Stimulated activated CD4-positive, alpha-beta T cell treated with anti-CD3 and anti-CD28 coated beads, Interleukin-12 subunit alpha, Interleukin-12 subunit beta, amount 100 ng/mL, for 4 hours (primary cell): ENCODE measurements around the gene TAGAP.
"Not testable (repeated sequence)": the region's sequence is repeated elsewhere in the genome, so short reads cannot be mapped to it uniquely, and the experiment has no call there.

ENCODE experiments used
- DNase-seq: peaks from one replicate; pipeline ENCODE4 v3.0.0-alpha.2; 2020

TAGAP gene

GRCh38 chr6:159043947-159044346 lies 844 bp downstream of the TAGAP start:
- no peak for DNase-seq

DNA sequence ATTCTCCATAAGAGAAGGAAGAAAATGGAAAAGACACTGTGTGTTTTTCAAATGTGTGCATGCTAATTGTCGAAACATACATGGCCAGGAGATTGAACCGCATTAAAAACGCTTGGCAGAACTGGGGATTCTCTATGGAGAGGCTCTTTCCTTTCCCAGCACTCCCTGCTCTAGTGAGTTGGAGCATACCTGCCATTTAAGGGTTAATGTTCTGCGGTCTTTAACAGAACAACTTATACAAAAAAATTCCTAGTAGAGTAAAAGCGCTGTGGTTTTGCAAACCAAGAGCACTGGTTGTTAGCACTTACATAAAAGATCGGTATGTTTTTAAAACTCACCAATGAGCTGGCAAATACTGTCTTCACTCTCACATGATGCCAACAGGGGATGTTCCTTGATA lies 1.5 kb downstream of the TAGAP start:
- DNase-seq = no peak

DNA sequence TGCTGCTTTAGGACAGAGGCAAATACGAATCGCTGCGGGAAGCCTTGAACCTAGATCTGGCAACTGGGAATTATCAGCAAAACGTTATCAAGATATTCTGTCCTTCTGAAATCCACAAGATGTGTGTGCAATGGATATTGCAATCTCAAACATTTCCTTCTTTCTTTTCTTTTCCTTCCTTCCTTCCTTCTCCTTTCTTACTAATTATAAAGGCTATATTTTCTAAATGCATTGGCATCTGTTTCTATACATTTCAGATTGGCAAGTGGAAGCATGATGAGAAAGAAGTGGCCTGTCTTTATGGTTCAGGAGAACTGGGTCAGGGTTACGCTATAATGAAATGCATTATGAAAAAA lies 2.0 kb downstream of the TAGAP start:
- no peak for DNase-seq

GRCh38 chr6:159042003-159042825 lies 2.6 kb downstream of the TAGAP start:
- peak; percentile 53 for DNase-seq

- DNase-seq = no peak
Measured at GRCh38 chr6:159041181-159041580, 3.6 kb downstream of the TAGAP start.

DNA sequence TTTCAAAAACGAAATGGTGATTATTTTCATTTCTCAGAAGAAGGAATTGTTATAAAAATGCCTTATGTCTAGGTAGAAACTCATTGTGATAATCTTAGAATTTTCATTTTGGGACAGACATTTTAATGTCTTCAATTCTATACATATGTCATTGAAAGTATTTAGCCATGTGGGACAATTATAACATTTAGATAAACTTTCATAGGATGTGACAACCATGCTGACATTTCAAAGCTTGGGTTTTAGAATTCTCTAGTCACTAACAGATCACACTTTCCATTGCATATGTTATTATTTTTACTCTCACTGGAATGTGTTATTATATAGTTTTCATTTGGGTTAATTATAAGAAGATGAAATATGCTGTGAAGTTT lies 4.9 kb downstream of the TAGAP start:
- no peak for DNase-seq

- DNase-seq = no peak
Measured at GRCh38 chr6:159038914-159039884, 5.6 kb downstream of the TAGAP start.

DNA sequence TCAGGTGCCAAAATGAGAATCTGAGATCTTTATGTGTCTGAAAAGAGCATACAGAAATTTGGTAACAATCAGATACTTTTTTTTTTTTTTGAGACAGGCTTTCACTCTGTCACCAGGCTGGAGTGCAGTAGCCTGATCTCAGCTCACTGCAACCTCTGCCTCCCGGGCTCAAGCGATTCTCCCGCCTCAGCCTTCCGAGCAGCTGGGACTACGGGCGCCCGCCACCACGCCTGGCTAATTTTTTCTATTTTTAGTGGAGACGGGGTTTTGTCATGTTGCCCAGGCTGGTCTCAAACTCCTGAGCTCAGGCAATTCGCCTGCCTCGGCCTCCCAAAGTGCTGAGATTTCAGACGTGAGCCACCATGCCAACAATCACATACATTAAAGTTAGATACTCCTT lies 6.5 kb downstream of the TAGAP start:
- DNase-seq = not testable (repeated sequence)

DNA sequence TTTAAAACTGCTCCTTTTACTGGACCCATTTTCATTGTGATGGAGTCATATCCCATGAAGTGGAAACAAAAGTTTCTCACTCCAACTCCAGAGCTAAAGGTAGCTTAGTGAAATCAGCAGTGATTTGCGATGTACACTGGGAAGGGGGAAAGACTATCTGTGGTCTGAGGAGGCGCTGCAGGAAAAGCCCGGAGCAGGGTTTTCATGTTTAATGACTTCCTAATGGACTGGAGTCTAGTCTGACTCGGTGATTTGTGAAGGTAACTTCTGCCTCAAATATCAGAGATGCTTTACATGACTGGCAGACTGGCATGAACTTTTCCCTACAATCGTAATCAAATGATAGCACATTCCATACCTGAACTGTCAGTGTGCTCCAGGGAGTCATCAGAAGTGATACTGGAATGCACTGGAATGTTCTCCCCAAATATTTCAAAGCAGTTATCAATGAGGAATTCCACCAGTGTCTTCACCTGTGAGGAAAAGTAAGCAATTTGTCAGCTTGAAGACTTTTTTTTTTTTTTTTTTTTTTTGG lies 7.0 kb downstream of the TAGAP start:
- no peak for DNase-seq

GRCh38 chr6:159036673-159037072 lies 8.1 kb downstream of the TAGAP start:
- no peak for DNase-seq

GRCh38 chr6:159035891-159036290 lies 8.9 kb downstream of the TAGAP start:
- DNase-seq = no peak

GRCh38 chr6:159033160-159034049 lies 11.4 kb downstream of the TAGAP start:
- no peak for DNase-seq

GRCh38 chr6:159031846-159032245 lies 12.9 kb downstream of the TAGAP start:
- no peak for DNase-seq

- DNase-seq = no peak
Measured at GRCh38 chr6:159030168-159030567, 14.6 kb downstream of the TAGAP start.

GRCh38 chr6:159025224-159025623 lies 19.6 kb downstream of the TAGAP start:
- not testable (repeated sequence) for DNase-seq

DNA sequence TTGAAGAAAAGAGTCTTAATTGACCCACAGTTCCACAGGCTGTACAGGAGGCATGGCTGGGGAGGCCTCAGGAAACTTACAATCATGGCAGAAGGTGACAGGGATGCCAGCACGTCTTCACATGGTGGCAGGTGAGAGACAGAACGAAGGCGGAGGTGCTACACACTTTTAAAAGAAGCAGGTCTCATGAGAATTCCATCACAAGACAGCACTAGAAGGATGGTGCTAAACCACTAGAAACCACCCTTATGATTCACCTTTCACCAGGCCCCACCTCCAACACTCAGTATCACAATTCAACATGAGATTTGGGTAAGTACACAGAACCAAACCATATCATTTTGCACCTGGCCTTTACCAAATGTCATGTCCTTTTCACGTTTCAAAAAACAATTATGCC lies 20.9 kb downstream of the TAGAP start:
- no peak for DNase-seq

DNA sequence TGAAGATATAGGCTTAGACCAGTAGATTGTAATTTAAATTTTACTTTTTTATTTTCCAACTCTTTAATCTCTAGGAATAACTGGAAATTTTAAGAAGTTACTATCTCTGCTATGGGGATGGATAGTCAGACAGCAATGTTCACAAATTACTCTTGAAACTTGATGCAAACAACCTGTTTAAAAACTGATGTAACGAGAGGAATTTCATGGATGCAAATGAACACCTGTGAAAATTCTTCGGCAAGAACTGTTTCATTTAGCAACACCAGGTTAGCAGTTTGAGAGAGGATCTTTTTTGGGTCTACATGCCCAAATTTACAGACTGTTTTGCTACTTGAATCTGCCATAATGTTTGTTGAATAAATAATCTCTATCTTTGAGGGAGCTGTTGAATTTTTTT lies 24.8 kb downstream of the TAGAP start:
- DNase-seq = no peak

GRCh38 chr6:159017757-159018559 lies 26.8 kb downstream of the TAGAP start:
- DNase-seq = no peak

DNA sequence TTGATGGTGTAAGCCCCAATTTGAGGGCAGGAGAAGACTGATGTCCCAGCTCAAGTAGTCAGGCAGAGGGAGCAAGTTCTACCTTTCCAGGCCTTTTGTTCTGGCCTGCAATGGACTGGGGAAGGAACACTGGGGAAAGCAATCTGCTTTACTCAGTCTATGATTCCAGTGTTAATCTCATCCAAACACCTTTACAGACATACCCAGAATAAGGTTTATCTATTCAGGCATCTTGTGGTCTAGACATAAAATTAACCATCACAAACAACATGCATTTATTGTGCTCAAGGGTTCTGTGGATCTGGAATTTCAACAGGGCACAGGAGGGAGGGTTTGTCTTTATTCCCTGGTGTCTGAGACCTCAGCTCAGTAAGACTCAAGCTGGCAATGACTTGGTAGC lies 30.4 kb downstream of the TAGAP start:
- DNase-seq = no peak

DNA sequence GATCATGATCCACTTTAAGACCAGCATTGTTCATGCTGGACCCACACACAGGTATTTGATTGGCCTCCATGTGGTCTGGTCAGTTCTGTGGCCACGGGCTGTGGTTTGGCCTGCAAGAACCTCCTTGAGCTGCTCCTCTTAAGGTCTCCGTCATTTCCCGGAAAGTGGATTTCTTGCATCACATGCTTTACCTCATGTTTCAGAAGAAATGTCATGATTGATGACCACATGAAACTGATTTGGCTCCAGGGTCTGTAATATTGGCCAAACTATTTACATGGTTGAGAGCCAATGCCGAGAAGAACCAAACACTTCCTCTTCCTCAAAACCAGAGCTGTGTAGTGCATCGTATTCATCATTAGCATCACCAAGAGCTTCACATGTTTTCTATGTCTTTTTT lies 31.6 kb downstream of the TAGAP start:
- no peak for DNase-seq

- DNase-seq = no peak
Measured at GRCh38 chr6:159012201-159012600, 32.6 kb downstream of the TAGAP start.
